HAP-1 (cell line): ENCODE data around the gene CERS5.
"Not testable (repeated sequence)": the region's sequence is repeated elsewhere in the genome, so short reads cannot be mapped to it uniquely, and the experiment has no call there.

Source experiments
- DNase-seq, 2 experiments: peaks; one replicate each; pipeline ENCODE4 v3.0.0-alpha.2; 2016 to 2020; ENCODE audit warnings: low spot score in 2 of 2
- H3K27me3 ChIP-seq: fragments of 250-450 bp; sonication (Bioruptor Pico); 2 replicates; pipeline ENCODE4 v1.5.1; 2020; ENCODE audit warnings: low read depth, mild to moderate bottlenecking, moderate library complexity
- H3K36me3 ChIP-seq: fragments of 250-450 bp; sonication (Bioruptor Pico); replicated peaks from 2 replicates; pipeline ENCODE4 v1.5.1; 2020; ENCODE audit warnings: mild to moderate bottlenecking
- H3K4me1 ChIP-seq: fragments of 250-450 bp; sonication (Bioruptor Pico); 2 replicates; pipeline ENCODE4 v1.5.1; 2020; ENCODE audit warnings: mild to moderate bottlenecking
- H3K4me3 ChIP-seq: fragments of 250-450 bp; sonication (Bioruptor Pico); 2 replicates; pipeline ENCODE4 v1.5.1; 2020; ENCODE audit warnings: mild to moderate bottlenecking, moderate library complexity
- H3K9me3 ChIP-seq: fragments of 250-450 bp; sonication (Bioruptor Pico); 2 replicates; pipeline ENCODE4 v1.5.1; 2020; ENCODE audit warnings: mild to moderate bottlenecking, moderate library complexity
- in situ Hi-C: fragments of 300-500 bp; cut with MboI; formaldehyde crosslinking; loops from 3 replicates; pipeline ENCODE4 v1.14.3; 2020; ENCODE audit warnings: low sequenced_read_pairs, inconsistent platforms, mixed read lengths

CERS5 gene

DNA sequence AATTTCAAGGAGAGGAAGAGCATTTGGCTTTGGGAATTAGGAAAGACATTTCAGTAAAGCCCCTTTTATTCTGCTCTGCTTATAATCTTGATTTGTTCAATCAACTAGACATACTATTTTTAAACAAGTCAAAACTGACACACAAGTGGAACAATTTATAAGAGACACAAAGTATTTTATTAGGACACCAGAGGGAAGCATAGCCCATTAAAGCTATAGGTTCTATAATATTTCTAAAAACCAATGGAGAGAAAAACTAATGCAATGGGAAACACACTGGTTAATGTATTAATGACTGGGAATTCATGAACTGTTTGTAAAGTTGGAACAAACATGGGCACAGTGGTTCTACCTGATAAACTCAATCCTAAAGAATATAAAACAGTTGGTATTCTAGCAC, 15.3 kb upstream of the CERS5 start:
- Histone ChIP-seq H3K4me1 (peaks cover 29% of the 10 kb centered on the region), H3K9me3 (no peaks in the 10 kb centered on the region), H3K4me3 (no peak overlapping the region), H3K27me3 (no peaks in the 10 kb centered on the region), H3K36me3 (0 out of 2 replicates have a peak, but pooled peaks cover 3% of the 10 kb centered on the region)
- DNase-seq: no peak
- in situ Hi-C loops: loop anchor here (10.0 kb wide), 1 partner anchor 132 kb away; no protein-coding TSS in a partner anchor

DNA sequence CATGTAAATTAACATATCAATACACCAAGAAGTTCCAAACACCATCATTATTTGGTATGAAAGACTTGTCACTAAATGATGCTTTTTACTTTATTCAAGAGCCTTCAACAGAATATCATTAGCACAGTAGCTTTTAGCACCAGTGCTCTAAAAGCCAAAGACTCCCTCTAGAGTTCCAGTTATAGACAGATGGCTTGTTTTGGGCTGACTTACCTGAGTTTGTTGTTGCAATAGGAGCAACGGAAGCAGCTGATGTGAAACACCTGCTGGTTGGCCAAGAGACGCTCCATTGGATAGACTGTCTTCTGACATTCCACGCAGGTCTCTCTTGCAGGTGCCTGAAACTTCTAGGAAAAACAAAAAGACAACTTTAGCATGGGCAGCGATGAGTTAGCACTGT, 14.5 kb upstream of the CERS5 start:
- Histone ChIP-seq H3K4me1 (peaks cover 21% of the 10 kb centered on the region), H3K4me3 (no peak overlapping the region), H3K27me3 (no peaks in the 10 kb centered on the region), H3K36me3 (0 out of 2 replicates have a peak, but pooled peaks cover 4% of the 10 kb centered on the region), H3K9me3 (no peaks in the 10 kb centered on the region)
- in situ Hi-C loops: loop anchor here (10.0 kb wide), 1 partner anchor 133 kb away; no protein-coding TSS in a partner anchor
- DNase-seq: no peak

DNA sequence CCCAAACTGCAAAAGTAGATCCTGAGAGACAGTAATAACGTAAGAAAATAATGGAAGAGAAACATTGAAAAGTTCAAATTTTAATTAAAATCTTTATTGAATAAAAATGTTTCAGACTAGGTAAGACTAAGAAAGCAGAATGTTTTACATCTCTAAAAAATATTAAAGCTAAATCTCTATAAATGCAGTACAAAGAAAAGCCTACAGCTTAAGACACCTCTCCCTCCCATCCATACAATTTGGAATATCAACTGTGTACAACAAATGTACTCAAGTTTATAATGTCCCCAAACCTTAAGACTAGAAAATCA, 8.5 kb upstream of the CERS5 start:
- H3K4me1 ChIP-seq: no peaks in the 10 kb centered on the region
- 0 out of 2 replicates have a peak, but pooled peaks cover 3% of the 10 kb centered on the region for H3K36me3 ChIP-seq
- in situ Hi-C loops: loop anchor here (10.0 kb wide), 1 partner anchor 101 kb away; no protein-coding TSS in a partner anchor
- no peaks in the 10 kb centered on the region for H3K9me3 ChIP-seq
- DNase-seq: no peak
- H3K27me3 ChIP-seq: no peaks in the 10 kb centered on the region
- H3K4me3 ChIP-seq: no peak overlapping the region

DNA sequence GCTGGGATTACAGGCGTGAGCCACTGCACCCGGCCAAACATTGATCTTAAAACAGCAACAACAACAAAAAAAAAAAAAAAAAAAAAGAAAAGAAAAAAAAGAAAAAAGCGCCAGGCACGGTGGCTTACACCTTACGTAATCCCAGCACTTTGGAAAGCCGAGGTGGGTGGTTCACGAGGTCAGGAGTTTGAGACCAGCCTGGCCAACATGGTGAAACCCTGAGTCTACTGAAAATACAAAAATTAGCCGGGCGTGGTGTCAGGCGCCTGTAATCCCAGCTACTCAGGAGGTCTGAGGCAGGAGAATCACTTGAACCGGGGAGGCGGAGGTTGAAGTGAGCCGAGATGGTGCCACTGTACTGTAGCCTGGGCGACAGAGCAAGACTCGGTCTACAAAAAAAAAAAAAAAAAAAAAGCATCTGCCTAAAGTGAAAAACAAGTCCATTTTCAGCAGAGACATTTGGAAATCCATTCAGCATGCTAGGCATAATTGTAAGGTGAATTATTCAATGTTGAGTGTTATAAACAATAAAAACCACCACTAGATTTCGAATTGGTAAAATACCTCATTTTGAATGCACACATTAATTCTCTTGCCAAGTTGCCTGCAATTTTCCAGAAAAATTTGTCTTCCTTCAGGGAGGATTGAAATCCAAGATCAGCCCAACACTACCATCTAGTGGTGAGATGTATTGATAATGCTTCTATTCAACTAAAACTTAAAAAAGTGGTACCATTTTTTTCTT, 8.0 kb upstream of the CERS5 start:
- Histone ChIP-seq H3K27me3 (no peaks in the 10 kb centered on the region), H3K36me3 (0 out of 2 replicates have a peak, but pooled peaks cover 3% of the 10 kb centered on the region), H3K4me1 (no peaks in the 10 kb centered on the region), H3K9me3 (no peaks in the 10 kb centered on the region), H3K4me3 (no peak overlapping the region)
- in situ Hi-C loops: loop anchor here (10.0 kb wide), 1 partner anchor 100 kb away; no protein-coding TSS in a partner anchor
- DNase-seq: peak; percentile 58 to 74

DNA sequence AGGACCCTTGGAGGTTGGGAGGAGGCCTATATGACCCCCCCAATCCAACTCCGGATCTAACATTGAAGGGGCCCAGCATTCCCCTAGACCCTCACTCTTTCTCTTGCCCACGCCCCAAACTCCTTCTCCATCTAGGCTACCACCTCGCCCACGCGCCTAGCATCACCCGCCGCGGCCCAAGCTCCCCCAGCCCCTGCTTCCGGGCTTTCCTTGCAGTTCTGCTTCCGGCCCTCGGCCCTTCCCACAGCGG, 445 bp downstream of the CERS5 start:
- peak in 1 of 2 experiments; percentile 49 for DNase-seq
- no peaks in the 10 kb centered on the region for H3K27me3 ChIP-seq
- no peaks in the 10 kb centered on the region; the same call in 1 of the 2 replicates for H3K36me3 ChIP-seq
- 0 out of 2 replicates have a peak, but pooled peaks cover 4% of the 10 kb centered on the region for H3K9me3 ChIP-seq
- H3K4me3 ChIP-seq: peak overlapping the region; percentile 87
- peaks cover 19% of the 10 kb centered on the region for H3K4me1 ChIP-seq
- in situ Hi-C loops: no loop called here

DNA sequence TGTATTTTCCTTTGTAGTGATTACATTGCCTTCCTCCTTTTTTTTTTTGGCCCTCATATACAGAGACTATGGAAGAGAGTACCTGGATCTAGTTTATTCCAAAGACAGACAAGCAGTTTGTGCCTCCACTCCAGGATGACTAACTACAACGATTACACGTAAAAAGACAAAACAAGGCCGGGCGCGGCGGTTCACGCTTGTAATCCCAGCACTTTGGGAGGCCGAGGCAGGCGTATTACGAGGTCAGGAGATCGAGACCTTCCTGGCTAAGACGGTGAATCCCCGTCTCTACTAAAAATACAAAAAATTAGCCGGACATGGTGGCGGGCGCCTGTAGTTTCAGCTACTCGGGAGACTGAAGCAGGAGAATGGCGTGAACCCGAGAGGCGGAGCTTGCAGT, 2.2 kb downstream of the CERS5 start:
- H3K36me3 ChIP-seq: no peaks in the 10 kb centered on the region; the same call in none of the 2 replicates
- DNase-seq: no peak
- in situ Hi-C loops: no loop called here
- no peak overlapping the region for H3K4me3 ChIP-seq
- 0 out of 2 replicates have a peak, but pooled peaks cover 3% of the 10 kb centered on the region for H3K9me3 ChIP-seq
- peaks cover 19% of the 10 kb centered on the region for H3K4me1 ChIP-seq
- no peaks in the 10 kb centered on the region for H3K27me3 ChIP-seq

DNA sequence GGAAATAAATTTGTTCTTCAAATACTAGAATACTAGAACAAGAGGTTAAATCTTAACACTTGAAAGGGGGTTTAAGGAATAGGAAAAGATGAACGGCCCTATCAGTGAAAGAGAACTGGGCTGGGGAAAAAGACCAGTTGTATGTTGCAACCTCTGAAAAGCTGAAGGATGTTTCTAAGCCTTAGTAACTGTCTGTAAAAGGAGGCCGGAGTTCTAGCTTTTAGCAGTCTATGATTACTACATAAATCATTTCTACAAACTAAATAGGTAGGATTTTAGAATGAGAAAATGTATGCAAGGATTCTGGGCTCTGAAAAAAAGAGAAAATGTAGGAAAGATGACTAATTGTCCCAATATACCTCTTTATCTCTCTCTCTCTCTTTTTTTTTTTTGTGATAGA, 4.9 kb downstream of the CERS5 start:
- Histone ChIP-seq H3K4me1 (peaks cover 12% of the 10 kb centered on the region), H3K36me3 (no peaks in the 10 kb centered on the region; the same call in none of the 2 replicates), H3K4me3 (no peak overlapping the region), H3K27me3 (no peaks in the 10 kb centered on the region), H3K9me3 (no peaks in the 10 kb centered on the region)
- DNase-seq: no peak
- in situ Hi-C loops: no loop called here

DNA sequence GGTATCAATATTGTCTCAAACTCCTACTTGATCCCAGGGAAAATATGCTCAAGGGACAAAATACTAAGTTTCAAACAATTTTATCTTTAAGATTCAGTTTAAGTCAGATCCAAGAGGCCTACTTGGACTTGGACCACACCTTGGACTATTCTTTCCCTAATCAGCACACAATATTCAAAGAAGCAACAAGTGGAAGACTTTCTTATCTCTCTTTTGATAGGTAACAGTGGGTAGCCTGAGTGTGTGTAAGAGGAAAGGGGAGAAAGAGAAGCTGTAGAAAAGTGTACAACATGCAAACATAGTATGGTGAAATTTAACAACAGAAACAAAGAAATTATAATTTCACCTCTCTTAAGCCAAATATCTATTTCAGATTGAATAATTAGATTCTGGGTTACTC, 6.5 kb downstream of the CERS5 start:
- in situ Hi-C loops: no loop called here
- no peaks in the 10 kb centered on the region for H3K27me3 ChIP-seq
- H3K4me1 ChIP-seq: peaks cover 4% of the 10 kb centered on the region
- H3K4me3 ChIP-seq: no peak overlapping the region
- no peaks in the 10 kb centered on the region for H3K9me3 ChIP-seq
- DNase-seq: no peak
- no peaks in the 10 kb centered on the region; the same call in 1 of the 2 replicates for H3K36me3 ChIP-seq

DNA sequence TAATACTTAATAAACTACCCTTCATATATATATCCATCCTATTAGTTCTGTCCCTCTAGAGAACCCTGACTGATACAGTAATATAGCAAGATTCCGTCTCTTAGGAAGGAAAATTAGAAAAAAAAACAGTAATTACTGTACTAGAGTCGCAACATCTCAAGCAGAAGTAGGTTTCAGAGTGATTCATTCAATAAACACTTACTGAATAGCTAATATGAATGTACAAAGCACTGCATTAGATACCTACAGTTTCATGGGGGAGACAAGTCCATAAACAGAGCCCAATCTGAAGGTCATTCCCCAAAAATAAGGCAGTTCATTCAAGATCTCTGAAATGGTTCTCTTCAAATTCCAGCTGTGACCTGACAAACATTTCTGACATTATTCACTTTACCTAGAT, 9.9 kb downstream of the CERS5 start:
- H3K36me3 ChIP-seq: no peaks in the 10 kb centered on the region; the same call in 1 of the 2 replicates
- H3K4me3 ChIP-seq: no peak overlapping the region
- H3K9me3 ChIP-seq: no peaks in the 10 kb centered on the region
- H3K27me3 ChIP-seq: no peaks in the 10 kb centered on the region
- H3K4me1 ChIP-seq: no peaks in the 10 kb centered on the region
- in situ Hi-C loops: no loop called here
- no peak for DNase-seq

DNA sequence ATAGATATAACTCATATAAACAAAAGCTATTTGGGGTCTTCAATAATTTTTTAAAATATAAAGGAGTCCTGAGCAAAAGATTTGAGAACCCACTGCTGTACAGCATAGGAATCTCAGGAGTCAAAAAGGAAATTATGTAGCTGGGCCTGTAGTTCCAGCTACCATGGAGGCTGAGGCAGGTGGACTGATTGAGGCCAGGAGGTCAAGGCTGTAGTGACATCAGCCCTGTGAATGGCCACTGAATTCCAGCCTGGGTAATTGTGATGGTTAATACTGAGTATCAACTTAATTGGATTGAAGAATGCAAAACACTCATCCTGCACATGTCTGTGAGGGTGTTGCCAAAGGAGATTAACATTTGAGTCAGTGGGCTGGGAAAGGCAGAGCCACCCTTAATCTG, 10.5 kb downstream of the CERS5 start:
- in situ Hi-C loops: no loop called here
- Histone ChIP-seq H3K4me3 (no peak overlapping the region), H3K36me3 (no peaks in the 10 kb centered on the region; the same call in 1 of the 2 replicates), H3K4me1 (no peaks in the 10 kb centered on the region), H3K9me3 (no peaks in the 10 kb centered on the region), H3K27me3 (no peaks in the 10 kb centered on the region)
- DNase-seq: no peak

DNA sequence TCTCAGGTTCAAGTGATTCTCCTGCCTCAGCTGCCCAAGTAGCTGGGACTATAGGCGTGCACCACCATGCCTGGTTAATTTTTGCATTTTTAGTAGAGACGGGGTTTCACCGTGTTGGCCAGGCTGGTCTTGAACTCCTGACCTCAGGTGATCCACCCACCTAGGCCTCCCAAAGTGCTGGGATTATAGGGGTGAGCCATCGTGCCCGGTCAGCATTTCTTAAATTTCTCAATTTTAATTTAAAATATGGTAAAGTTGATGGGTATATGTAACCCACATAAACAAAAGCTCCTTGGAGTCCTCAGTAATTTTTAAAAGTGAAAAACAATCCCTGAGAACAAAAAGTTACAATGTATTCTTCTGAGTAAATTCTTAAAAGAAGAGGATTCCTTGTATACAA, 12.2 kb downstream of the CERS5 start:
- H3K4me1 ChIP-seq, H3K36me3 ChIP-seq, DNase-seq, H3K27me3 ChIP-seq, H3K4me3 ChIP-seq, in situ Hi-C loops, H3K9me3 ChIP-seq: not testable (repeated sequence)

DNA sequence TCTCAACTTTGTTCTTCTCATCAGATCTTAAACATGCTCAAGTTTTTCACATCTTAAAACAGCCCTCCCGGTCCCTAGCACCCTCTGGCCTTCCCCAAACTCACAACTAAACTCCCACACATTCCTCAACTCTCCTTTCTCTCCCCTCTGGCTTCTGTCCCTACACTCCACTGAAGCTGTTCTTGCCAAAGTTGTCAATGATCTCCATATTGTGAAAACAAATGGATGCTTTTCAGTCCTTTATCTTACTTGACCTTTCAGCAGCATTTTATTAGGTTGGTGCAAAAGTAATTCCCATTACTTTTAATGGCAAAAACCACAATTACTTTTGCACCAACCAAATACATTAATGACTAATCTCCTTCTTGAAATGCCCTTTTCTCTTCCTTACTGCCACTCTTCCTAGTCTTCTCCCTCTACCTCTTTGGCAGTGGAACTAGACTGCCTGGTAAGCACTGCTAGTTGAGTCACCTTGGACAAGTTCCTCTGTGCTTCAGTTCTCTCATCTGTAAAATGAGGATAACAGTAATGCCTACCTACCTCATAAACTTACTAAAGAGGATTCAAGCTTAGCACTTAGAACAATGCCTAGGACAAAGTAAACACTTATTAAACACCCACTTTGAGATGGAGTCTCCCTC, 16.0 kb downstream of the CERS5 start:
- Histone ChIP-seq H3K27me3 (no peaks in the 10 kb centered on the region), H3K4me3 (no peak overlapping the region), H3K4me1 (peaks cover 9% of the 10 kb centered on the region), H3K36me3 (no peaks in the 10 kb centered on the region; the same call in 1 of the 2 replicates), H3K9me3 (no peaks in the 10 kb centered on the region)
- in situ Hi-C loops: no loop called here
- DNase-seq: no peak

DNA sequence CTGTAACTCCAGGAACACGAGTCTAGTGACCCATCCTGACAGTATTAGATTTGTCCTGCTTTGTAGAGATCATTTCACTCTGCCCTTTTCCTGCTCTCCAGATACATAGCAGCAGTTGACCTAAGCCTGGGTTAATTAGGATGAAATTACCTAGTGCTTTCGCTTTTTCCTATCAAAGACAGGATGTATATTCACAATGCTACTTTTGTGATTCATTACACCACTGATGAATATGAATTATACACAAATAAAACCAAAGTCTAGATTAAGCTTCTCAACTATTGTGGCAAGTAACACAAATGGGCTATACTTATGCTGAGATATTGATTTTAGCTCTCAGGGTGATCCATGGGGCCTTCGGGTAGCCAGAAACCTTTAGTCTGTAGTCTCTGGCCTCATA, 17.9 kb downstream of the CERS5 start:
- H3K4me3 ChIP-seq: no peak overlapping the region
- H3K27me3 ChIP-seq: no peaks in the 10 kb centered on the region
- no peaks in the 10 kb centered on the region; the same call in 1 of the 2 replicates for H3K36me3 ChIP-seq
- in situ Hi-C loops: no loop called here
- H3K4me1 ChIP-seq: peaks cover 9% of the 10 kb centered on the region
- no peak for DNase-seq
- H3K9me3 ChIP-seq: no peaks in the 10 kb centered on the region

DNA sequence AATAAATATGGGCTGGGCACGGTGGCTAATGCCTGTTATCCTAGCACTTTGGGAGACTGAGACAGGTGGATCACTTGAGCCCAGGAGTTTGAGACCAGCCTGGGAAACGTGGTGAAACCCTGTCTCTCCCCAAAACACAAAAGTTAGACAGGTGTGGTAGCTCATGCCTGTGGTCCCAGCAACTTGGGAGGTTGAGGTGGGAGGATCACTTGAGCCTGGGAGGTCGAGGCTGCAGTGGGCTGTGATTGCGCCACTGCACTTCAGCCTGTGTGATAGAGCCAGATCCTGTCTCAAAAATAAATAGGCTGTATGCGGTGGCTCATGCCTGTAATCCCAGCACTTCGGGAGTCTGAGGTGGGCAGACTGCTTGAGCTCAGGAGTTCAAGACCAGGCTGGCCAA, 19.2 kb downstream of the CERS5 start:
- H3K36me3 ChIP-seq, in situ Hi-C loops, H3K9me3 ChIP-seq, H3K27me3 ChIP-seq, H3K4me1 ChIP-seq, DNase-seq, H3K4me3 ChIP-seq: not testable (repeated sequence)
